Measurements from ENCODE around the gene ARHGAP11A. TPM values are rescaled to one million over a fixed set of nuclear protein-coding genes. Genes with fewer than 3 reads are reported as not detected.

Gene ARHGAP11A
- total and polyA plus RNA-seq, 2 of the 13 experiments (the other 11 are each of a cell fraction or from before 2014, with no cell fraction given) = 5.1 to 46.3 TPM

GRCh38 chr15:32677238-32677750 is 62.0 kb downstream of the ARHGAP11A start (continued):
- TF ChIP-seq LRRFIP1 (CRISPR knock-in tag; conservative IDR thresholded peaks at IDR 0.05) (no peak), GFI1 (CRISPR knock-in tag; IDR thresholded peaks at IDR 0.05; ENCODE audit: borderline replicate concordance) (peak; percentile 76), TEF (CRISPR knock-in tag; IDR thresholded peaks at IDR 0.05) (no peak), PRPF4 (IDR thresholded peaks at IDR 0.05; ENCODE audit: low read depth, low read length, poor library complexity, severe bottlenecking) (no peak), ZSCAN9 (CRISPR knock-in tag; IDR thresholded peaks at IDR 0.05; ENCODE audit: borderline replicate concordance) (no peak), ZNF18 (CRISPR knock-in tag; IDR thresholded peaks at IDR 0.05; ENCODE audit: insufficient replicate concordance) (peak; percentile 88), TCF7 (IDR thresholded peaks at IDR 0.05; ENCODE audit: low read depth) (peak; percentile 74), ZKSCAN5 (CRISPR knock-in tag; IDR thresholded peaks at IDR 0.05) (no peak), ZNF792 (CRISPR knock-in tag; IDR thresholded peaks at IDR 0.05) (no peak), ASH2L (IDR thresholded peaks at IDR 0.05; ENCODE audit: insufficient read length, low read depth, low read length) (peak; percentile 64), ZBTB7B (CRISPR knock-in tag; IDR thresholded peaks at IDR 0.05) (0 out of 2 replicates have a peak, but pooled peaks have one; percentile 21), ZNF776 (CRISPR knock-in tag; IDR thresholded peaks at IDR 0.05) (no peak), RBFOX2 (IDR thresholded peaks at IDR 0.05; ENCODE audit: low read depth, low read length) (peak; percentile 37; the same call in 1 of the 2 replicates), KDM6A (CRISPR knock-in tag; IDR thresholded peaks at IDR 0.05; ENCODE audit: low read depth) (peak; percentile 55), CHD2 (IDR thresholded peaks at IDR 0.05; ENCODE audit: low read depth, low read length) (no peak), AHDC1 (CRISPR knock-in tag; IDR thresholded peaks at IDR 0.05; ENCODE audit: borderline replicate concordance) (peak; percentile 81; the same call in 1 of the 2 replicates), SRF (IDR thresholded peaks at IDR 0.05; ENCODE audit: low read depth, low read length) (peak; percentile 81), POLR2A (IDR thresholded peaks at IDR 0.05; ENCODE audit: insufficient read depth in 1 of 2, low read depth in 2 of 2, low read length in 2 of 2) (peak in 1 of 2 experiments; percentile 51; a peak in 1 of 4 replicates), SOX13 (IDR thresholded peaks at IDR 0.05) (no peak), SOX13 (CRISPR knock-in tag; conservative IDR thresholded peaks at IDR 0.05 in 1 of 2, IDR thresholded peaks at IDR 0.05 in 1 of 2) (peak in 1 of 2 experiments; percentile 84; a peak in 2 of 4 replicates), ZNF577 (CRISPR knock-in tag; IDR thresholded peaks at IDR 0.05; ENCODE audit: borderline replicate concordance, low read depth) (no peak)

All from HepG2 (cell line).